SK-N-SH treated with all-trans-retinoic acid at 6 μM for 48 hours (cell line): ENCODE results near the gene RHBDL3.

Experiments used
- PPARA ChIP-seq: fragments of 250-450 bp; sonication (Bioruptor Pico); IDR thresholded peaks from 2 replicates; pipeline ENCODE4 v1.5.0; 2020; ENCODE audit warnings: mild to moderate bottlenecking, borderline replicate concordance
- ZNF565 ChIP-seq: fragments of 450-650 bp; formaldehyde crosslinking; conservative IDR thresholded peaks from 2 replicates; pipeline ENCODE4 v1.5.0; 2020; ENCODE audit warnings: low read depth, mild to moderate bottlenecking, moderate library complexity

- TF ChIP-seq PPARA, result no peak
- TF ChIP-seq ZNF565 (CRISPR knock-in tag), result no peak
These were observed 39.4 kb downstream of the RHBDL3 start for GRCh38 chr17:32305049-32305448.
